Heart left ventricle (tissue), 16 donors: ENCODE measurements around the gene CCNA2. TPM values are rescaled to one million over a fixed set of nuclear protein-coding genes. Genes with fewer than 3 reads are reported as not detected.

ENCODE experiments used
- ATAC-seq, 4 donors: fragments of 200-7000 bp; cut with Tn5 transposase; one replicate each; pipeline ENCODE4 v1.9.1; 2020 to 2022; ENCODE audit warnings: moderate library complexity in 4 of 4, mild to moderate bottlenecking in 3 of 4, moderate number of reproducible peaks in 1 of 4
- DNase-seq, 5 donors: peaks; one replicate each; pipeline ENCODE4 v3.0.0-alpha.2; 2020
- H3K27ac ChIP-seq, 12 donors: fragments of 200-600 bp; sonication (generic) in 4 of 12; one replicate each; pipeline versions ENCODE4 v1.5.0 to v1.8.0; 2016 to 2022; ENCODE audit warnings: mild to moderate bottlenecking in 2 of 12
- H3K27me3 ChIP-seq, 9 donors: fragments of 200-600 bp; sonication (generic) in 2 of 9; one replicate each; pipeline versions ENCODE4 v1.5.1 to v1.8.0; 2016 to 2022; ENCODE audit warnings: mild to moderate bottlenecking in 3 of 9
- H3K36me3 ChIP-seq, 9 donors: fragments of 200-600 bp; sonication (generic) in 2 of 9; one replicate each; pipeline versions ENCODE4 v1.5.0 to v1.8.0; 2018 to 2022; ENCODE audit warnings: mild to moderate bottlenecking in 2 of 9
- H3K4me1 ChIP-seq, 12 donors: fragments of 200-600 bp; sonication (generic) in 4 of 12; one replicate each; pipeline versions ENCODE4 v1.5.0 to v1.8.0; 2016 to 2022; ENCODE audit warnings: mild to moderate bottlenecking in 3 of 12
- H3K4me3 ChIP-seq, 12 donors: fragments of 200-600 bp; sonication (generic) in 4 of 12; one replicate each; pipeline versions ENCODE4 v1.5.0 to v1.8.0; 2017 to 2022; ENCODE audit warnings: mild to moderate bottlenecking in 9 of 12, moderate library complexity in 4 of 12
- H3K9me3 ChIP-seq, 12 donors: fragments of 200-600 bp; sonication (generic) in 4 of 12; one replicate each; pipeline versions ENCODE4 v1.5.0 to v1.8.0; 2016 to 2022; ENCODE audit warnings: mild to moderate bottlenecking in 1 of 12
- CTCF ChIP-seq, 12 donors: fragments of 200-600 bp; sonication (generic) in 4 of 12; IDR thresholded peaks; one replicate each; pipeline versions ENCODE4 v1.5.0 to v1.8.0; 2018 to 2022; ENCODE audit warnings: antibody characterized with exemption in 12 of 12, mild to moderate bottlenecking in 5 of 12
- POLR2A ChIP-seq, 2 donors: fragments of 450-650 bp; IDR thresholded peaks; one replicate each; pipeline ENCODE4 v1.6.1; 2017; ENCODE audit warnings: antibody characterized with exemption in 2 of 2, mild to moderate bottlenecking in 2 of 2, moderate library complexity in 2 of 2
- WGBS, 4 donors: extraction: QIAGEN DNeasy Blood & Tissue Kit in 2 of 4; methylation state at CpG; one replicate each; pipeline versions ENCODE4 v1.1.5 to v1.1.7; 2013 to 2018; 5-methylcytosine and 5-hydroxymethylcytosine counted together
- intact Hi-C, 10 donors: fragments of 100-400 bp; cut with DNase I; formaldehyde crosslinking; loops; one replicate each; pipeline versions ENCODE4 v1.11.1 to v1.14.2; 2022
- long read RNA-seq, 3 donors: library from polyadenylated mRNA; unstranded; transcript quantifications; one replicate each; pipeline ENCODE4 v2.0.0, GENCODE V29; 2020 to 2021
- polyA plus RNA-seq, 2 donors: library from polyadenylated mRNA; stranded (reverse); fragments of 200-250 nt; gene quantifications; one replicate each; pipeline ENCODE4 v1.2.3, GENCODE V29; 2013
- total RNA-seq, 9 donors: library from RNA; depleted of rRNA in 2 of 9; stranded (reverse); fragments of >200 nt in 2 of 9; fragmentation: NEBNext Ultra II Directional in 3 of 9; extraction: Animal tissue kit (Norgen Biotek cat#: 25700) in 3 of 9; gene quantifications; one replicate each; pipeline versions ENCODE4 v1.1.0 to v1.2.4, GENCODE V29; 2016 to 2023
- donor health status: ischemic (EF 13 %, LVEDD 7.1; RV severe dilation, severe dysfunction).
- donor health status: healthy with polysubstance abuse.
- donor health status: DM: no; HTN: yes; CAD: no.
- donor health status: DM: no; HTN: no; CAD: no.
- donor health status: ischemic (EF 25% LVEDD 6.9; RV normal size, moderate dysfunction).
- donor health status: ischemic (EF 25% LVEDD 5.7; RV mildly dilated, moderate dysfunction).
- donor health status: healthy.
- donor health status: DM: yes; HTN: yes; CAD: no.
- donor health status: ischemic (EF 35%, LVEDD 5.7; RV mildly dilated, moderate dysfunction).
- donor health status: nonischemic (EF 11% LVEDD 7.7; RV severe dilation, severe dysfunction).
- donor health status: DM: yes; HTN: yes; CAD: no.
- donor health status: PGD.
- donor health status: ischemic (EF 29% LVEDD 5.4; RV normal size, mild dysfunction).
- donor health status: nonischemic (EF 23%, LVEDD 6.1; RV moderate dilation, normal function).

CCNA2 gene
- total RNA-seq (1 to 10 TPM in 2 of 9 donors, under 1 TPM in 6, not detected in 1; 0.09 to 9.4 (median 0.49) TPM), polyA plus RNA-seq (under 1 TPM; 0.39 to 0.42 TPM)
- long read RNA-seq, donor 1, partial matches to known transcripts: 0 of 1 reads
- long read RNA-seq, donor 1, other reads (novel, unspliced or antisense): 0 of 1 reads
- long read RNA-seq, donor 2: 0 reads
- long read RNA-seq, donor 3, partial matches to known transcripts: 0 of 1 reads
- long read RNA-seq, donor 3, other reads (novel, unspliced or antisense): 0 of 1 reads

- WGBS, 4 donors: 0 to 1% (median 0%) methylated on average over 60 to 63 of the region's 63 CpGs
- peak; percentile 100 for ATAC-seq
- H3K27ac ChIP-seq: peak within 1 kb of the TSS in 11 of 12 donors; percentile 63 to 87 (median 81)
- H3K27me3 ChIP-seq: no peaks in the 10 kb centered on the region
- H3K4me3 ChIP-seq: peak within 1 kb of the TSS; percentile 22 to 73 (median 64)
- H3K36me3 ChIP-seq: peaks cover 0 to 42% (median 18%) of the 10 kb centered on the region in 9 donors
- no peaks in the 10 kb centered on the region for H3K9me3 ChIP-seq
- TF ChIP-seq CTCF (IDR thresholded peaks at IDR 0.05): peak in 3 of 12 donors; percentile 5 to 23 (median 22)
- TF ChIP-seq POLR2A (IDR thresholded peaks at IDR 0.05): peak in 1 of 2 donors; percentile 46
- peaks cover 0 to 25% (median 7%) of the 10 kb centered on the region in 12 donors for H3K4me1 ChIP-seq
- DNase-seq: peak; percentile 96 to 98 (median 97)
- intact Hi-C loops: loop anchor here in 2 of 10 donors (1.0 to 2.0 kb wide), 3 partner anchors 22 to 47 kb away; partner anchors contain the start of genes BBS7 (in 2 of the 2) and EXOSC9 (in 2 of the 2)
These were observed at the start of gene CCNA2 for GRCh38 chr4:121823505-121824170. CCNA2 (minus strand) TSS chr4:121823883; CDS start chr4:121823628, 255 bp downstream.

- TF ChIP-seq CTCF (IDR thresholded peaks at IDR 0.05) (no peak), POLR2A (IDR thresholded peaks at IDR 0.05) (peak in 1 of 2 donors; percentile 83)
- whole genome bisulfite sequencing, 4 donors: 0 to 1% (median 0%) methylated on average over 27 to 58 of the region's 58 CpGs
- intact Hi-C loops: loop anchor here in 2 of 10 donors (2.0 to 5.0 kb wide), 2 partner anchors 45 to 68 kb away; partner anchors contain the start of gene EXOSC9 (in 1 of the 2)
- Histone ChIP-seq H3K27me3 (peaks cover 0 to 4% (median 0%) of the 10 kb centered on the region in 9 donors), H3K27ac (peak within 1 kb of the TSS; percentile 26 to 93 (median 84)), H3K36me3 (peaks cover 0 to 23% (median 8%) of the 10 kb centered on the region in 9 donors), H3K4me1 (peaks cover 0 to 11% (median 2%) of the 10 kb centered on the region in 12 donors), H3K4me3 (peak within 1 kb of the TSS; percentile 59 to 96 (median 84)), H3K9me3 (peaks cover 0 to 5% (median 0%) of the 10 kb centered on the region in 12 donors)
- peak; percentile 97 to 99 (median 98) for DNase-seq
- ATAC-seq: peak; percentile 99 to 100 (median 100)
These were observed 46.4 kb upstream of the CCNA2 start, which contains the start of gene BBS7 for GRCh38 chr4:121869841-121870822. BBS7 (minus strand) TSS chr4:121870474; CDS start chr4:121870313, 161 bp downstream.

GRCh38 chr4:121863799-121864198 is 40.1 kb upstream of the CCNA2 start:
- H3K36me3 ChIP-seq: peaks cover 0 to 72% (median 48%) of the 10 kb centered on the region in 9 donors
- intact Hi-C loops: no loop called here

More at GRCh38 chr4:121863799-121864198, 40.1 kb upstream of the CCNA2 start:
- DNase-seq: no peak
- Histone ChIP-seq H3K27ac (no peak overlapping the region), H3K4me3 (no peak overlapping the region), H3K27me3 (no peaks in the 10 kb centered on the region), H3K9me3 (peaks cover 0 to 5% (median 0%) of the 10 kb centered on the region in 12 donors), H3K4me1 (no peaks in the 10 kb centered on the region)
- no peak for ATAC-seq
- 83 to 89% (median 85%) methylated on average over 7 of the region's 7 CpGs for WGBS, 4 donors
- TF ChIP-seq POLR2A (IDR thresholded peaks at IDR 0.05) (no peak), CTCF (IDR thresholded peaks at IDR 0.05) (no peak)
